IPS DF 4.7 (cell line): Measurements from ENCODE around the gene CTCF.

Source experiments
- DNase-seq: peaks from one replicate; pipeline ENCODE4 v3.0.0-alpha.2; 2013; ENCODE audit warnings: low spot score; ENCODE audit errors: extremely low read depth

CTCF gene

GRCh38 chr16:67678354-67679023 is 116.2 kb downstream of the CTCF start:
- no peak for DNase-seq

GRCh38 chr16:67679935-67680897 is 117.9 kb downstream of the CTCF start:
- DNase-seq: no peak

- no peak for DNase-seq
Observed at GRCh38 chr16:67683767-67684166, 121.4 kb downstream of the CTCF start.

- no peak for DNase-seq
Observed at GRCh38 chr16:67685388-67686112, 123.2 kb downstream of the CTCF start.
